A549 (cell line): Measurements from ENCODE around the gene ACTR1A. TPM values are rescaled to one million over a fixed set of nuclear protein-coding genes. Genes with fewer than 3 reads are reported as not detected.

ENCODE experiments used
- ATAC-seq, 2 experiments: fragments of 200-7000 bp in 1 of 2; fragments of >200 bp in 1 of 2; cut with Nextera tagmentation in 1 of 2; cut with Tn5 transposase in 1 of 2; 3 replicates each; pipeline versions ENCODE4 v1.8.0 to v1.9.1; 2018 to 2020; ENCODE audit warnings: mild to moderate bottlenecking in 1 of 2, moderate library complexity in 1 of 2
- CTCF ChIA-PET: fragments of 300-600 bp; sonication (Branson Sonifier 250); formaldehyde crosslinking; extraction: SDS; loops from one replicate; lab custom pipeline; 2021; ENCODE audit warnings: antibody characterized with exemption, inconsistent platforms; lab: Yijun Ruan, JAX
- POLR2A ChIA-PET: fragments of 350-600 bp; formaldehyde crosslinking; extraction: SDS; loops from one replicate; lab custom pipeline; 2021; ENCODE audit warnings: antibody characterized with exemption, inconsistent platforms; lab: Yijun Ruan, JAX
- DNase-seq, 2 experiments: peaks; one replicate each; pipeline versions ENCODE4 v3.0.0 to v3.0.0-alpha.2; 2011 to 2016; ENCODE audit warnings: low read depth in 1 of 2, low spot score in 1 of 2
- FAIRE-seq: peaks from 2 replicates; lab custom pipeline; 2011; peaks lifted over from hg19 to GRCh38; lab: Jason Lieb, UNC
- H3K27ac ChIP-seq, 2 experiments: fragments of >200 bp; sonication (Bioruptor Twin); formaldehyde crosslinking; 3 replicates each; pipeline ENCODE4 v1.5.1; 2016 to 2017
- H3K4me1 ChIP-seq: fragments of >200 bp; sonication (Bioruptor Twin); formaldehyde crosslinking; 3 replicates; pipeline ENCODE4 v1.6.1; 2016
- H3K4me2 ChIP-seq: fragments of >200 bp; sonication (Bioruptor Twin); formaldehyde crosslinking; 3 replicates; pipeline ENCODE4 v1.6.1; 2016
- H3K4me3 ChIP-seq: fragments of >200 bp; sonication (Bioruptor Twin); formaldehyde crosslinking; 3 replicates; pipeline ENCODE4 v1.5.1; 2016
- H3K9me3 ChIP-seq: fragments of >200 bp; sonication (Bioruptor Twin); formaldehyde crosslinking; 3 replicates; pipeline ENCODE4 v1.6.1; 2016
- HDAC2 ChIP-seq: fragments of 200-600 bp; sonication (generic); IDR thresholded peaks from 2 replicates; pipeline ENCODE4 v1.6.1; 2016
- HEYL ChIP-seq: fragments of 250-450 bp; sonication (Bioruptor Pico); IDR thresholded peaks from 2 replicates; pipeline ENCODE4 v1.8.0; 2021; ENCODE audit warnings: mild to moderate bottlenecking, moderate library complexity
- JUN ChIP-seq, 2 experiments: fragments of >200 bp; sonication (Bioruptor Twin); formaldehyde crosslinking; IDR thresholded peaks; 2 replicates in 1 of 2; 3 replicates in 1 of 2; pipeline ENCODE4 v1.6.1; 2016 to 2017
- KDM1A ChIP-seq: fragments of 200-600 bp; sonication (generic); IDR thresholded peaks from 2 replicates; pipeline ENCODE4 v1.6.1; 2016; ENCODE audit warnings: low read depth, mild to moderate bottlenecking
- MAFK ChIP-seq: fragments of 450-650 bp; IDR thresholded peaks from 2 replicates; pipeline ENCODE4 v1.6.1; 2014; ENCODE audit not compliant: partially characterized antibody
- MYC ChIP-seq: IDR thresholded peaks from 2 replicates; pipeline ENCODE4 v1.6.1; 2012; ENCODE audit warnings: mild to moderate bottlenecking, inconsistent platforms, low read length, improper control_type of control experiment, borderline replicate concordance
- NFE2L2 ChIP-seq: fragments of 150-350 bp; conservative IDR thresholded peaks from 2 replicates; pipeline ENCODE4 v1.6.1; 2014; ENCODE audit warnings: low read length
- NPAS2 ChIP-seq: fragments of 250-450 bp; sonication (Bioruptor Pico); IDR thresholded peaks from 2 replicates; pipeline ENCODE4 v1.8.0; 2022; ENCODE audit warnings: mild to moderate bottlenecking, moderate library complexity, borderline replicate concordance
- NR3C1 ChIP-seq: fragments of >200 bp; sonication (Bioruptor Twin); formaldehyde crosslinking; IDR thresholded peaks from 3 replicates; pipeline ENCODE4 v1.6.1; 2017
- PHF8 ChIP-seq: fragments of 200-600 bp; sonication (generic); IDR thresholded peaks from 2 replicates; pipeline ENCODE4 v1.6.1; 2016; ENCODE audit warnings: low read depth, mild to moderate bottlenecking, antibody characterized with exemption, moderate library complexity, borderline replicate concordance
- POLR2A ChIP-seq: IDR thresholded peaks from 2 replicates; pipeline ENCODE4 v1.6.1; 2012; ENCODE audit warnings: mild to moderate bottlenecking, low read length
- RNF2 ChIP-seq: fragments of 200-600 bp; sonication (generic); IDR thresholded peaks from 2 replicates; pipeline ENCODE4 v1.6.1; 2016; ENCODE audit warnings: low read depth, mild to moderate bottlenecking, antibody characterized with exemption, moderate library complexity, borderline replicate concordance
- ZC3H11A ChIP-seq: fragments of 450-650 bp; IDR thresholded peaks from 2 replicates; pipeline ENCODE4 v1.6.1; 2014; ENCODE audit warnings: antibody characterized with exemption, mild to moderate bottlenecking
- ZSCAN20 ChIP-seq: fragments of 250-450 bp; sonication (Bioruptor Pico); IDR thresholded peaks from 2 replicates; pipeline ENCODE4 v1.8.0; 2022; ENCODE audit warnings: mild to moderate bottlenecking, moderate library complexity
- WGBS: methylation state at CpG from one replicate; pipeline ENCODE4 v1.1.6; 2017; ENCODE audit errors: missing lambda C conversion rate; 5-methylcytosine and 5-hydroxymethylcytosine counted together
- polyA minus RNA-seq: library from RNA; depleted of rRNA, polyadenylated mRNA; stranded (reverse); fragments of >200 nt; gene quantifications from 2 replicates; pipeline ENCODE4 v1.2.3, GENCODE V29; 2011; rRNA and poly(A)+ RNA removed
- polyA plus RNA-seq, 4 experiments: library from polyadenylated mRNA; depleted of rRNA in 3 of 4; stranded (reverse); fragments of >200 nt; fragmentation: RNase III in 1 of 4; extraction: RNeasy Plus Mini Kit Qiagen cat#74134 plus additional on column Dnase treatment in 1 of 4; gene quantifications; 2 replicates in 3 of 4; 3 replicates in 1 of 4; pipeline ENCODE4 v1.2.3, GENCODE V29; 2011 to 2017
- TF ChIP-seq, protein P1 (sequence below): IDR thresholded peaks from 2 replicates; pipeline ENCODE4 v1.6.1; 2012
- TF ChIP-seq, protein P2 (sequence below): fragments of 450-650 bp; IDR thresholded peaks from 2 replicates; pipeline ENCODE4 v1.6.1; 2014; ENCODE audit warnings: antibody characterized with exemption
- TF ChIP-seq, protein P3 (sequence below): IDR thresholded peaks from 2 replicates; pipeline ENCODE4 v1.6.1; 2012
- TF ChIP-seq, protein P4 (sequence below): fragments of 200-600 bp; sonication (generic); IDR thresholded peaks from 2 replicates; pipeline ENCODE4 v1.6.1; 2016; ENCODE audit warnings: antibody characterized with exemption, mild to moderate bottlenecking, moderate library complexity
- TF ChIP-seq, protein P5 (sequence below): fragments of >200 bp; sonication (Bioruptor Twin); formaldehyde crosslinking; IDR thresholded peaks from 3 replicates; pipeline ENCODE4 v1.6.1; 2016

Gene ACTR1A
- 114 and 135 TPM in 2 replicates for polyA plus RNA-seq (2011; rRNA removed)
- 86.7 and 109 TPM in 2 replicates for polyA plus RNA-seq (2012; cell fraction: cytosol; rRNA removed)
- polyA plus RNA-seq (2012; cell fraction: nucleus; rRNA removed) = 98.9 and 106 TPM in 2 replicates
- polyA plus RNA-seq (2017; fragmentation: RNase III; extraction: RNeasy Plus Mini Kit Qiagen cat#74134 plus additional on column Dnase treatment) = 81.3 to 86.1 TPM (median 85.8 TPM) in 3 replicates
- polyA minus RNA-seq = 164 and 202 TPM in 2 replicates

DNA sequence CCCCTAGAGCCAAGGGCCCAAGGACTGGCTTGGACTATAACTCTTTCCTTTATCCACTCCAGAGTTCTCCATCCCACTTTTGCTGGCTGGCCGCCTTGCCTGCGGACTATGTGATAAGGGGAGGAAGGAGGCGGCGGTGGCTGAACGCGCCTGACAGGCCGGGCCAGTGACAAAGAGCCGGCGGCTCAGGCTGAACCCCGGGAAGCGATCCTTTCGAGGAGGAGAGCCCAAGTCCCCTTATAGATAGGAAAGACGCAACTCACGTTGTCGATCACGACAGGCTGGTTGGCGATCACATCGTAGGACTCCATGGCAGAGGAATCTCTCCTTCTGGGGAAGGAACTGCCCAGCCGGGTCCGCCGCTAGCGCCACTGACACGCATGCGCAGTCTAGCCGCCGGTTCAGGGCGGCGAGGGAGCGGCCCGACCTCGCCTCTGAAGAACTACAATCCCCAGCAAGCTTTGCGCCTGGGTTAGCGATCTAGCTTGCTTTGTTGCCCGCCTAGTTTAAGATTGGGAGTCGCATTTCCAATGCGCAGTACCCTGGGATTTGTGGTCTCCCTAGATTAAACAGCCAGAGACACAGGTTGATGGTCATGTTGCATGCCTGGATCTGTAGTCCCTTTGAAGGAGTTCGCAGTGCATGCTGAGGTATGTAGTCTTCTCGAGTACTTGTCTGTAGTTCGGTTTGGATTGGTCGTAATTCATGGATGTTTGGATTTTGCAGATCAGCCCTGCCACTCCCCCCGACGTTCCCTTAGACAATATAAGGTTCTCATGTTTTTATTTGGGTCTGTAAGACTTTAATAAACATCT lies at the start of gene ACTR1A:
Gene ACTR1A, minus strand, starts transcription at position 376 of the 815 bp plus-strand sequence. Its CDS starts 65 bp downstream, at position 311.
- peak; percentile 94 to 100 for DNase-seq
- peak within 1 kb of the TSS; percentile 98 for H3K4me2 ChIP-seq
- no peak for TF ChIP-seq MYC
- peak; percentile 26; the same call in 1 of the 2 replicates for TF ChIP-seq POLR2A
- TF ChIP-seq MAFK = peak; percentile 41
- TF ChIP-seq, protein P1, sequence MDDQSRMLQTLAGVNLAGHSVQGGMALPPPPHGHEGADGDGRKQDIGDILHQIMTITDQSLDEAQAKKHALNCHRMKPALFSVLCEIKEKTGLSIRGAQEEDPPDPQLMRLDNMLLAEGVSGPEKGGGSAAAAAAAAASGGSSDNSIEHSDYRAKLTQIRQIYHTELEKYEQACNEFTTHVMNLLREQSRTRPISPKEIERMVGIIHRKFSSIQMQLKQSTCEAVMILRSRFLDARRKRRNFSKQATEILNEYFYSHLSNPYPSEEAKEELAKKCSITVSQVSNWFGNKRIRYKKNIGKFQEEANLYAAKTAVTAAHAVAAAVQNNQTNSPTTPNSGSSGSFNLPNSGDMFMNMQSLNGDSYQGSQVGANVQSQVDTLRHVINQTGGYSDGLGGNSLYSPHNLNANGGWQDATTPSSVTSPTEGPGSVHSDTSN = no peak
- TF ChIP-seq RNF2 = no peak
- peak in 1 of 2 experiments; percentile 57; a peak in 1 of 5 replicates for TF ChIP-seq JUN (IDR thresholded peaks at IDR 0.05)
- TF ChIP-seq, protein P2, sequence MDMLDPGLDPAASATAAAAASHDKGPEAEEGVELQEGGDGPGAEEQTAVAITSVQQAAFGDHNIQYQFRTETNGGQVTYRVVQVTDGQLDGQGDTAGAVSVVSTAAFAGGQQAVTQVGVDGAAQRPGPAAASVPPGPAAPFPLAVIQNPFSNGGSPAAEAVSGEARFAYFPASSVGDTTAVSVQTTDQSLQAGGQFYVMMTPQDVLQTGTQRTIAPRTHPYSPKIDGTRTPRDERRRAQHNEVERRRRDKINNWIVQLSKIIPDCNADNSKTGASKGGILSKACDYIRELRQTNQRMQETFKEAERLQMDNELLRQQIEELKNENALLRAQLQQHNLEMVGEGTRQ = no peak
- no peak for TF ChIP-seq ZSCAN20
- TF ChIP-seq PHF8 = peak; percentile 76
- TF ChIP-seq NR3C1 = no peak
- TF ChIP-seq, protein P3, sequence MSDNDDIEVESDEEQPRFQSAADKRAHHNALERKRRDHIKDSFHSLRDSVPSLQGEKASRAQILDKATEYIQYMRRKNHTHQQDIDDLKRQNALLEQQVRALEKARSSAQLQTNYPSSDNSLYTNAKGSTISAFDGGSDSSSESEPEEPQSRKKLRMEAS = peak; percentile 28; the same call in 1 of the 2 replicates
- TF ChIP-seq, protein P4, sequence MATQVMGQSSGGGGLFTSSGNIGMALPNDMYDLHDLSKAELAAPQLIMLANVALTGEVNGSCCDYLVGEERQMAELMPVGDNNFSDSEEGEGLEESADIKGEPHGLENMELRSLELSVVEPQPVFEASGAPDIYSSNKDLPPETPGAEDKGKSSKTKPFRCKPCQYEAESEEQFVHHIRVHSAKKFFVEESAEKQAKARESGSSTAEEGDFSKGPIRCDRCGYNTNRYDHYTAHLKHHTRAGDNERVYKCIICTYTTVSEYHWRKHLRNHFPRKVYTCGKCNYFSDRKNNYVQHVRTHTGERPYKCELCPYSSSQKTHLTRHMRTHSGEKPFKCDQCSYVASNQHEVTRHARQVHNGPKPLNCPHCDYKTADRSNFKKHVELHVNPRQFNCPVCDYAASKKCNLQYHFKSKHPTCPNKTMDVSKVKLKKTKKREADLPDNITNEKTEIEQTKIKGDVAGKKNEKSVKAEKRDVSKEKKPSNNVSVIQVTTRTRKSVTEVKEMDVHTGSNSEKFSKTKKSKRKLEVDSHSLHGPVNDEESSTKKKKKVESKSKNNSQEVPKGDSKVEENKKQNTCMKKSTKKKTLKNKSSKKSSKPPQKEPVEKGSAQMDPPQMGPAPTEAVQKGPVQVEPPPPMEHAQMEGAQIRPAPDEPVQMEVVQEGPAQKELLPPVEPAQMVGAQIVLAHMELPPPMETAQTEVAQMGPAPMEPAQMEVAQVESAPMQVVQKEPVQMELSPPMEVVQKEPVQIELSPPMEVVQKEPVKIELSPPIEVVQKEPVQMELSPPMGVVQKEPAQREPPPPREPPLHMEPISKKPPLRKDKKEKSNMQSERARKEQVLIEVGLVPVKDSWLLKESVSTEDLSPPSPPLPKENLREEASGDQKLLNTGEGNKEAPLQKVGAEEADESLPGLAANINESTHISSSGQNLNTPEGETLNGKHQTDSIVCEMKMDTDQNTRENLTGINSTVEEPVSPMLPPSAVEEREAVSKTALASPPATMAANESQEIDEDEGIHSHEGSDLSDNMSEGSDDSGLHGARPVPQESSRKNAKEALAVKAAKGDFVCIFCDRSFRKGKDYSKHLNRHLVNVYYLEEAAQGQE = no peak
- TF ChIP-seq NFE2L2 = no peak
- no peak for TF ChIP-seq HEYL (CRISPR knock-in tag)
- no peak for TF ChIP-seq ZC3H11A
- TF ChIP-seq, protein P5, sequence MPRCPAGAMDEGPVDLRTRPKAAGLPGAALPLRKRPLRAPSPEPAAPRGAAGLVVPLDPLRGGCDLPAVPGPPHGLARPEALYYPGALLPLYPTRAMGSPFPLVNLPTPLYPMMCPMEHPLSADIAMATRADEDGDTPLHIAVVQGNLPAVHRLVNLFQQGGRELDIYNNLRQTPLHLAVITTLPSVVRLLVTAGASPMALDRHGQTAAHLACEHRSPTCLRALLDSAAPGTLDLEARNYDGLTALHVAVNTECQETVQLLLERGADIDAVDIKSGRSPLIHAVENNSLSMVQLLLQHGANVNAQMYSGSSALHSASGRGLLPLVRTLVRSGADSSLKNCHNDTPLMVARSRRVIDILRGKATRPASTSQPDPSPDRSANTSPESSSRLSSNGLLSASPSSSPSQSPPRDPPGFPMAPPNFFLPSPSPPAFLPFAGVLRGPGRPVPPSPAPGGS = no peak
- 0 out of 2 replicates have a peak, but pooled peaks have one; percentile 41 for TF ChIP-seq KDM1A
- no peak for TF ChIP-seq HDAC2
- TF ChIP-seq NPAS2 (CRISPR knock-in tag) = no peak
- TF ChIP-seq, all 56 proteins: peak for 6
- FAIRE-seq (peak; percentile 93), ATAC-seq (peak; percentile 88 to 90)
- Histone ChIP-seq H3K27ac (peak within 1 kb of the TSS; percentile 83 to 88), H3K4me1 (peaks cover 17% of the 10 kb centered on the region; the same call in 2 of the 3 replicates), H3K9me3 (no peaks in the 10 kb centered on the region), H3K4me3 (peak within 1 kb of the TSS; percentile 71)
- WGBS = 2% methylated on average over 18 of the region's 42 CpGs
- CTCF ChIA-PET = interaction anchor here (0.7 to 5.8 kb wide), 20 partner anchors 9 to 143 kb away, joined by 3 to 87 read pairs (median 6); partner anchors contain the start of gene TRIM8
- POLR2A ChIA-PET = interaction anchor here (0.6 to 2.2 kb wide), 9 partner anchors 24 to 144 kb away, joined by 3 to 14 read pairs (median 3); partner anchors contain the start of genes CUEDC2 and TRIM8
